Body of pancreas (tissue), 4 donors: ENCODE results near the gene AGAP1.

ENCODE experiments used
- CTCF ChIP-seq, 7 experiments: fragments of 450-650 bp in 4 of 7; fragments of 200-600 bp in 3 of 7; sonication (generic) in 3 of 7; IDR thresholded peaks; one replicate each; pipeline ENCODE4 v1.5.1; 2016 to 2019; ENCODE audit warnings: antibody characterized with exemption in 7 of 7
- POLR2A ChIP-seq, 3 donors: fragments of 450-650 bp; IDR thresholded peaks; one replicate each; pipeline ENCODE4 v1.6.1; 2016; ENCODE audit warnings: antibody characterized with exemption in 3 of 3, mild to moderate bottlenecking in 2 of 3

GRCh38 chr2:235725841-235726240 is 232.0 kb downstream of the AGAP1 start:
- TF ChIP-seq CTCF (IDR thresholded peaks at IDR 0.05) (no peak), POLR2A (IDR thresholded peaks at IDR 0.05) (no peak)
